HepG2 (cell line): ENCODE data around the gene SLC2A10. TPM values are rescaled to one million over a fixed set of nuclear protein-coding genes. Genes with fewer than 3 reads are reported as not detected.

Source experiments
- ATAC-seq: fragments of 200-7000 bp; cut with Tn5 transposase; 3 replicates; pipeline ENCODE4 v1.9.1; 2020; ENCODE audit warnings: mild to moderate bottlenecking, moderate library complexity
- BruUV-seq: library from RNA; stranded (reverse); fragments of 400-500 nt; replicated peaks from 2 replicates; lab custom pipeline; 2021; lab: Mats Ljungman, UMichigan
- CTCF ChIA-PET: fragments of 300-600 bp; formaldehyde crosslinking; extraction: SDS; loops from one replicate; lab custom pipeline; 2021; ENCODE audit warnings: low total read pairs, inconsistent platforms, low intra/inter-chr PET ratio; lab: Yijun Ruan, JAX
- POLR2A ChIA-PET: fragments of 350-600 bp; sonication (Branson Sonifier 250); formaldehyde crosslinking; loops from one replicate; lab custom pipeline; 2020; ENCODE audit warnings: antibody characterized with exemption, inconsistent platforms; lab: Yijun Ruan, JAX
- DNase-seq: peaks from one replicate; pipeline ENCODE4 v3.0.0-alpha.2; 2015; ENCODE audit warnings: low spot score
- FAIRE-seq: peaks from 3 replicates; lab custom pipeline; 2011; peaks lifted over from hg19 to GRCh38; lab: Jason Lieb, UNC
- H2AFZ ChIP-seq: one replicate; pipeline ENCODE4 v1.6.1; 2011; ENCODE audit warnings: low read length, inconsistent platforms
- H3K27ac ChIP-seq: fragments of 300-600 bp; 3 replicates; pipeline ENCODE4 v1.8.0; 2011; ENCODE audit warnings: mixed run types, mild to moderate bottlenecking, mixed read lengths, low read length, inconsistent platforms; ENCODE audit not compliant: insufficient read depth; ENCODE audit errors: extremely low read length
- H3K27me3 ChIP-seq, 2 experiments: fragments of 200-600 bp in 1 of 2; 2 replicates in 1 of 2; 3 replicates in 1 of 2; pipeline versions ENCODE4 v1.6.0 to v1.8.0; 2011; ENCODE audit warnings: low read length in 2 of 2, mild to moderate bottlenecking in 2 of 2, moderate library complexity in 2 of 2, inconsistent platforms in 1 of 2; ENCODE audit not compliant: insufficient read depth in 2 of 2, control insufficient read depth in 1 of 2
- H3K36me3 ChIP-seq, 2 experiments: fragments of 200-600 bp in 1 of 2; replicated peaks in 1 of 2; 2 replicates in 1 of 2; 3 replicates in 1 of 2; pipeline versions ENCODE4 v1.5.1 to v1.8.0; 2011; ENCODE audit warnings: low read length in 2 of 2, inconsistent platforms in 1 of 2; ENCODE audit not compliant: insufficient read depth in 2 of 2, control insufficient read depth in 1 of 2
- H3K4me1 ChIP-seq: 2 replicates; pipeline ENCODE4 v1.5.1; 2012; ENCODE audit warnings: low read length, inconsistent platforms; ENCODE audit not compliant: insufficient read depth
- H3K4me2 ChIP-seq: 2 replicates; pipeline ENCODE4 v1.6.0; 2011; ENCODE audit warnings: low read depth, low read length, inconsistent platforms
- H3K4me3 ChIP-seq, 3 experiments: fragments of 200-600 bp in 1 of 3; sonication (generic), shearing (Covaris generic) in 1 of 3; replicated peaks in 1 of 3; 2 replicates each; pipeline ENCODE4 v1.5.1; 2011 to 2016; ENCODE audit warnings: low read length in 3 of 3, inconsistent platforms in 2 of 3, low read depth in 2 of 3, mild to moderate bottlenecking in 2 of 3, control low read depth in 1 of 3, mixed read lengths in 1 of 3; ENCODE audit not compliant: insufficient read depth in 1 of 3
- H3K79me2 ChIP-seq: one replicate; pipeline ENCODE4 v1.6.1; 2011; ENCODE audit warnings: low read length, inconsistent platforms; ENCODE audit not compliant: insufficient read depth
- H3K9ac ChIP-seq: 2 replicates; pipeline ENCODE4 v1.6.0; 2011; ENCODE audit warnings: mild to moderate bottlenecking, low read depth, low read length, inconsistent platforms; ENCODE audit not compliant: insufficient read depth
- H3K9me3 ChIP-seq: 2 replicates; pipeline ENCODE4 v1.5.1; 2012; ENCODE audit warnings: mild to moderate bottlenecking, low read length
- H4K20me1 ChIP-seq: 2 replicates; pipeline ENCODE4 v1.6.0; 2011; ENCODE audit warnings: inconsistent platforms, mild to moderate bottlenecking, low read length, moderate library complexity; ENCODE audit not compliant: insufficient read depth
- LCORL ChIP-seq, 2 experiments: fragments of 450-650 bp in 1 of 2; sonication (generic) in 1 of 2; formaldehyde crosslinking in 1 of 2; IDR thresholded peaks; 2 replicates each; pipeline versions ENCODE4 v1.5.0 to v1.6.1; 2017 to 2020; ENCODE audit warnings: antibody characterized with exemption in 1 of 2, missing genetic modification reagents in 1 of 2
- SP140L ChIP-seq: sonication (generic); formaldehyde crosslinking; IDR thresholded peaks from 2 replicates; pipeline ENCODE4 v1.4.0; 2020; ENCODE audit warnings: missing genetic modification reagents, borderline replicate concordance
- TRAFD1 ChIP-seq: sonication (generic); formaldehyde crosslinking; IDR thresholded peaks from 2 replicates; pipeline ENCODE4 v1.5.1; 2020; ENCODE audit warnings: missing genetic modification reagents, mild to moderate bottlenecking, borderline replicate concordance
- ZNF281 ChIP-seq: sonication (generic); formaldehyde crosslinking; IDR thresholded peaks from 2 replicates; pipeline ENCODE4 v1.4.0; 2020; ENCODE audit warnings: missing genetic modification reagents, borderline replicate concordance
- ZNF350 ChIP-seq: sonication (generic); formaldehyde crosslinking; IDR thresholded peaks from 2 replicates; pipeline ENCODE4 v1.4.0; 2020; ENCODE audit warnings: mild to moderate bottlenecking, low read depth, missing genetic modification reagents, borderline replicate concordance
- ZNF747 ChIP-seq: sonication (generic); formaldehyde crosslinking; IDR thresholded peaks from 2 replicates; pipeline ENCODE4 v1.8.1; 2023; ENCODE audit warnings: missing genetic modification reagents, mild to moderate bottlenecking, borderline replicate concordance
- WGBS: methylation state at CpG from one replicate; pipeline ENCODE4 v1.1.6; 2017; ENCODE audit warnings: low lambda C conversion rate; 5-methylcytosine and 5-hydroxymethylcytosine counted together
- in situ Hi-C: cut with HindIII; loops from 2 replicates; pipeline ENCODE4 v1.10.0; 2017; ENCODE audit warnings: low pct_unique_long_range_greater_than_20kb; ENCODE audit not compliant: extremely low pct_ligation_motif_present
- intact Hi-C: fragments of 100-400 bp; cut with micrococcal nuclease; formaldehyde crosslinking; loops from one replicate; pipeline ENCODE4 v1.10.0; 2022; ENCODE audit not compliant: unreplicated experiment
- polyA plus RNA-seq, 8 experiments: library from polyadenylated mRNA; depleted of rRNA in 3 of 8; stranded (reverse) in 7 of 8; unstranded in 1 of 8; fragments of >200 nt; fragmentation: Illumina TruSeq in 4 of 8; extraction: Trizol in 4 of 8; gene quantifications; 2 replicates each; pipeline versions ENCODE4 v1.2.1 to v1.2.3, GENCODE V29; 2011 to 2016; ENCODE audit warnings: low read depth in 4 of 8, missing spikeins in 1 of 8, mixed read lengths in 1 of 8; ENCODE audit not compliant: insufficient read depth in 1 of 8
- total RNA-seq, 5 experiments: library from RNA; depleted of rRNA; stranded (reverse); fragments of >200 nt; fragmentation: Illumina TruSeq; extraction: Trizol; gene quantifications; 2 replicates each; pipeline ENCODE4 v1.2.3, GENCODE V29; 2016; ENCODE audit warnings: low read depth in 1 of 5

SLC2A10 gene
- total and polyA plus RNA-seq, 2 of the 13 experiments (the other 11 are each of a cell fraction or from before 2014, with no cell fraction given) = 16.0 to 18.4 TPM

GRCh38 chr20:46774236-46774635 lies 64.8 kb downstream of the SLC2A10 start (continued):
- TF ChIP-seq ZNF281 (CRISPR knock-in tag) (no peak), ZNF350 (no peak), SP140L (CRISPR knock-in tag) (no peak)

- no peaks in the 10 kb centered on the region for H4K20me1 ChIP-seq
- no peak overlapping the region for H3K9ac ChIP-seq
- H3K79me2 ChIP-seq = no peaks in the 10 kb centered on the region
- no TSS peak for BruUV-seq
- H3K9me3 ChIP-seq = no peaks in the 10 kb centered on the region
- no peak overlapping the region for H3K27ac ChIP-seq
- FAIRE-seq (no peak), ATAC-seq (no peak), DNase-seq (no peak)
- WGBS = 9% methylated on average over 9 of the region's 9 CpGs
- no peak overlapping the region for H2AFZ ChIP-seq
- peaks cover 11% of the 10 kb centered on the region for H3K4me1 ChIP-seq
- in situ Hi-C loops = loop anchor here (25.0 kb wide), 1 partner anchor 612 kb away; no protein-coding TSS in a partner anchor
- peaks cover 8 to 49% of the 10 kb centered on the region in 2 experiments; a peak in 4 of 5 replicates for H3K27me3 ChIP-seq
- H3K4me3 ChIP-seq = no peak overlapping the region
- CTCF ChIA-PET = interaction anchor here (0.6 kb wide), 1 partner anchor 375 kb away, joined by 3 read pairs; no protein-coding TSS in a partner anchor
- H3K4me2 ChIP-seq = no peak overlapping the region
- POLR2A ChIA-PET = no interaction called here
- no peaks in the 10 kb centered on the region for H3K36me3 ChIP-seq
- TF ChIP-seq TRAFD1 (CRISPR knock-in tag) = no peak
- peak; percentile 84 for TF ChIP-seq LCORL (IDR thresholded peaks at IDR 0.05)
- TF ChIP-seq LCORL (CRISPR knock-in tag; IDR thresholded peaks at IDR 0.05) = no peak
- TF ChIP-seq ZNF747 (CRISPR knock-in tag) = 0 out of 2 replicates have a peak, but pooled peaks have one; percentile 24
- intact Hi-C loops = no loop called here
Observed at GRCh38 chr20:46774943-46775560, 65.6 kb downstream of the SLC2A10 start.
